Esophagus muscularis mucosa (tissue), 4 donors: ENCODE data around the gene DOCK6.

Experiments
- EP300 ChIP-seq: sonication (generic); formaldehyde crosslinking; IDR thresholded peaks from one replicate; pipeline ENCODE4 v1.6.1; 2017; ENCODE audit warnings: antibody characterized with exemption
- POLR2A ChIP-seq: fragments of 450-650 bp; IDR thresholded peaks from one replicate; pipeline ENCODE4 v1.6.1; 2017; ENCODE audit warnings: antibody characterized with exemption, moderate library complexity, mild to moderate bottlenecking, low read depth
- TF ChIP-seq, protein P1 (sequence below), 3 experiments: fragments of 200-600 bp in 2 of 3; fragments of 450-650 bp in 1 of 3; sonication (generic) in 2 of 3; IDR thresholded peaks; one replicate each; pipeline ENCODE4 v1.5.1; 2017 to 2019; ENCODE audit warnings: antibody characterized with exemption in 3 of 3, mild to moderate bottlenecking in 2 of 3, moderate library complexity in 1 of 3

DNA sequence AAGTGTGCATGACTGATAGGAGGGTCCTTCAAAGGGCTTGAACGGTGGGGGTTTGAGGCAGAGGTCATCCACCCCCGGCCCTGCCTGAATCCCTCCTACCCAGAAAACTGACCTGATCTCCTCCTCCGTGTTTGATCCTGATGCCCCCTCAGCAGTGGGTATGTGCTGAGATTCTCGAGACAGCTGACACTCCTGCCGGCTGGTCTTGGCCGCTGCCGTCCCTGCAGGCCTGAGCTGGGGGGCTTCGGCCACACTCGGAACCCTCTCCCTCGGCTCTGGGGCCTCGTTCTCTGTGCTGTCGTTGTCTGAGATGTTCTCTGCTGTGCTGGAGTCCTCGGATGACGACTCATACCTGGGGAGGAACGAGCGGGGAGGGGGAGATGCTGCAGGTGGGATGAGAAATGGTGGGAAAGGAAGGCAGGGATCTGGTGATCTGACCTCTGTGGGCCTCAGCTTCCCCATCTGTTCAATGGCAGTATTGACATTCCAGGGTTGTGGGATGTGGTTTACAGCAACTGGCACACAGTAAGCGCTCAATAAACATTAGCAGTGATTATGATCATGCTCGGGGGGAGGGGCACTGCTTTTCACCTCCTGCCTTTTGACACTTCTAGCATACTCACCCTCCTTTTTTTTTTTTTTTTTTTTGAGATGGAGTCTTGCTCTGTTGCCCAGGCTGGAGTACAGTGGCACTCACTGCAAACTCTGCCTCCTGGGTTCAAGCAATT lies 85.7 kb downstream of the DOCK6 start:
- no peak for TF ChIP-seq EP300
- TF ChIP-seq, protein P1, sequence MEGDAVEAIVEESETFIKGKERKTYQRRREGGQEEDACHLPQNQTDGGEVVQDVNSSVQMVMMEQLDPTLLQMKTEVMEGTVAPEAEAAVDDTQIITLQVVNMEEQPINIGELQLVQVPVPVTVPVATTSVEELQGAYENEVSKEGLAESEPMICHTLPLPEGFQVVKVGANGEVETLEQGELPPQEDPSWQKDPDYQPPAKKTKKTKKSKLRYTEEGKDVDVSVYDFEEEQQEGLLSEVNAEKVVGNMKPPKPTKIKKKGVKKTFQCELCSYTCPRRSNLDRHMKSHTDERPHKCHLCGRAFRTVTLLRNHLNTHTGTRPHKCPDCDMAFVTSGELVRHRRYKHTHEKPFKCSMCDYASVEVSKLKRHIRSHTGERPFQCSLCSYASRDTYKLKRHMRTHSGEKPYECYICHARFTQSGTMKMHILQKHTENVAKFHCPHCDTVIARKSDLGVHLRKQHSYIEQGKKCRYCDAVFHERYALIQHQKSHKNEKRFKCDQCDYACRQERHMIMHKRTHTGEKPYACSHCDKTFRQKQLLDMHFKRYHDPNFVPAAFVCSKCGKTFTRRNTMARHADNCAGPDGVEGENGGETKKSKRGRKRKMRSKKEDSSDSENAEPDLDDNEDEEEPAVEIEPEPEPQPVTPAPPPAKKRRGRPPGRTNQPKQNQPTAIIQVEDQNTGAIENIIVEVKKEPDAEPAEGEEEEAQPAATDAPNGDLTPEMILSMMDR (IDR thresholded peaks at IDR 0.05), result no peak
- no peak for TF ChIP-seq POLR2A
